Measurements from ENCODE around the gene ORC4. TPM values are rescaled to one million over a fixed set of nuclear protein-coding genes. Genes with fewer than 3 reads are reported as not detected.

Gene ORC4
- total RNA-seq, 2 donors from 2014 or later, result 57.8 to 61.0 TPM

DNA sequence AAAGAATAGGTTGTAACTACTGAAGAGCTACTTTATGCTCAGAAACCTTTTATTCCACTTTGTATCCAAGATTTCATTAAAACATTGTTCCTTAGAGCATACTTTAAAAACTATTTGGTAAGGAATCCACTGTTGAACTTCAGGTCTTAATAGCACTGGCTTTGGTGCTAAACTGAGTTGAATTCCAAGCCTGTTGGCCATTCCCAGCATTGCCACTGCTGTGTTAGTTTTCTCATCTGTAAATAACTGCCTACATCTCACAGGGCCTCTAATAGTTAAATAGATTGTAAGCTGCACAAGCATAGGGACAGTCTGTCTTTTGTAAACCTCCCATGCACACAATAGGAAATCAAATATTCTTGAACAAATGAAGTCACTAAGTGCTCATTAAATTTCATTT is 86.6 kb downstream of the ORC4 start:
- no peak overlapping the region for H3K4me3 ChIP-seq (ENCODE audit: low read length)
- no peak overlapping the region for H3K27ac ChIP-seq (ENCODE audit: low read depth, low read length)
- H3K9me3 ChIP-seq (ENCODE audit: control insufficient read depth, low read length), result no peaks in the 10 kb centered on the region
- no peaks in the 10 kb centered on the region for H3K27me3 Mint-ChIP-seq (ENCODE audit: insufficient read depth)
- no peaks in the 10 kb centered on the region for H3K4me1 ChIP-seq (ENCODE audit: control insufficient read depth, insufficient read depth, low read length)
- no peak for DNase-seq
- H3K4me3 Mint-ChIP-seq, result no peak overlapping the region
- peaks cover 75% of the 10 kb centered on the region for H3K36me3 ChIP-seq (ENCODE audit: control insufficient read depth, insufficient read depth, low read length)
- no peaks in the 10 kb centered on the region for H3K27me3 ChIP-seq (ENCODE audit: control insufficient read depth, insufficient read depth, low read length, poor library complexity, severe bottlenecking)
- peaks cover 25% of the 10 kb centered on the region for H3K36me3 Mint-ChIP-seq (ENCODE audit: low read depth)
- no peak overlapping the region for H3K9ac ChIP-seq (ENCODE audit: extremely low read depth, low read length, poor library complexity, severe bottlenecking)
- no peaks in the 10 kb centered on the region for H3K9me3 Mint-ChIP-seq
- peak; percentile 51 for TF ChIP-seq CTCF (conservative IDR thresholded peaks at IDR 0.05)
- H3K4me1 Mint-ChIP-seq, result no peaks in the 10 kb centered on the region
- peak overlapping the region; percentile 44 for H3K27ac Mint-ChIP-seq

DNA sequence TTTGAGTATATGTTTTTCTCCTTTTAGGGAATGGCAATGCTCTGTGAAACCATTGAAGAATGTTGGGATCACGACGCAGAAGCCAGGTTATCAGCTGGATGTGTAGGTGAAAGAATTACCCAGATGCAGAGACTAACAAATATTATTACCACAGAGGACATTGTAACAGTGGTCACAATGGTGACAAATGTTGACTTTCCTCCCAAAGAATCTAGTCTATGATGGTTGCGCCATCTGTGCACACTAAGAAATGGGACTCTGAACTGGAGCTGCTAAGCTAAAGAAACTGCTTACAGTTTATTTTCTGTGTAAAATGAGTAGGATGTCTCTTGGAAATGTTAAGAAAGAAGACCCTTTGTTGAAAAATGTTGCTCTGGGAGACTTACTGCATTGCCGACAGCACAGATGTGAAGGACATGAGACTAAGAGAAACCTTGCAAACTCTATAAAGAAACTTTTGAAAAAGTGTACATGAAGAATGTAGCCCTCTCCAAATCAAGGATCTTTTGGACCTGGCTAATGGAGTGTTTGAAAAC is 93.4 kb downstream of the ORC4 start:
- H3K27ac ChIP-seq (ENCODE audit: low read depth, low read length), result no peak overlapping the region

GRCh38 chr2:147925886-147926285 is 94.7 kb downstream of the ORC4 start:
- Mint-ChIP-seq H3K4me1 (no peaks in the 10 kb centered on the region), H3K4me3 (no peak overlapping the region), H3K27ac (no peak overlapping the region), H3K36me3 (ENCODE audit: low read depth) (peaks cover 28% of the 10 kb centered on the region), H3K9me3 (no peaks in the 10 kb centered on the region), H3K27me3 (ENCODE audit: insufficient read depth) (no peaks in the 10 kb centered on the region)
- no peaks in the 10 kb centered on the region for H3K4me1 ChIP-seq (ENCODE audit: control insufficient read depth, insufficient read depth, low read length)
- H3K4me3 ChIP-seq (ENCODE audit: low read length), result no peak overlapping the region
- H3K9ac ChIP-seq (ENCODE audit: extremely low read depth, low read length, poor library complexity, severe bottlenecking), result no peak overlapping the region
- no peaks in the 10 kb centered on the region for H3K27me3 ChIP-seq (ENCODE audit: control insufficient read depth, insufficient read depth, low read length, poor library complexity, severe bottlenecking)
- no peak overlapping the region for H3K27ac ChIP-seq (ENCODE audit: low read depth, low read length)
- H3K9me3 ChIP-seq (ENCODE audit: control insufficient read depth, low read length), result no peaks in the 10 kb centered on the region
- TF ChIP-seq CTCF (conservative IDR thresholded peaks at IDR 0.05), result no peak
- no peak for DNase-seq
- H3K36me3 ChIP-seq (ENCODE audit: control insufficient read depth, insufficient read depth, low read length), result peaks cover 87% of the 10 kb centered on the region

More for the DNA sequence above, 93.4 kb downstream of the ORC4 start:
- Histone ChIP-seq H3K4me1 (ENCODE audit: control insufficient read depth, insufficient read depth, low read length) (no peaks in the 10 kb centered on the region), H3K9ac (ENCODE audit: extremely low read depth, low read length, poor library complexity, severe bottlenecking) (no peak overlapping the region), H3K36me3 (ENCODE audit: control insufficient read depth, insufficient read depth, low read length) (peaks cover 77% of the 10 kb centered on the region), H3K4me3 (ENCODE audit: low read length) (no peak overlapping the region), H3K27me3 (ENCODE audit: control insufficient read depth, insufficient read depth, low read length, poor library complexity, severe bottlenecking) (no peaks in the 10 kb centered on the region), H3K9me3 (ENCODE audit: control insufficient read depth, low read length) (no peaks in the 10 kb centered on the region)
- no peak for DNase-seq
- Mint-ChIP-seq H3K9me3 (no peaks in the 10 kb centered on the region), H3K4me3 (no peak overlapping the region), H3K27me3 (ENCODE audit: insufficient read depth) (no peaks in the 10 kb centered on the region), H3K36me3 (ENCODE audit: low read depth) (peaks cover 23% of the 10 kb centered on the region), H3K4me1 (no peaks in the 10 kb centered on the region), H3K27ac (no peak overlapping the region)
- WGBS, 2 experiments (ENCODE audit: insufficient coverage in 1 of 2, insufficient read length in 1 of 2), result 93 to 100% methylated on average over 2 of the region's 4 CpGs
- no peak for TF ChIP-seq CTCF (conservative IDR thresholded peaks at IDR 0.05)

All from endodermal cell (in vitro differentiated cells).